HEK293 (cell line): ENCODE measurements around the gene LRRK1.

Source experiments
- CTCF ChIA-PET: fragments of 350-600 bp; formaldehyde crosslinking; extraction: SDS; loops from one replicate; lab custom pipeline; 2021; ENCODE audit warnings: antibody characterized with exemption; lab: Yijun Ruan, JAX
- POLR2A ChIA-PET: fragments of 300-600 bp; formaldehyde crosslinking; extraction: SDS; loops from one replicate; lab custom pipeline; 2020; ENCODE audit warnings: antibody characterized with exemption, inconsistent platforms; lab: Yijun Ruan, JAX
- H3K27ac ChIP-seq: fragments of 200-500 bp; sonication (Bioruptor generic); 2 replicates; pipeline ENCODE4 v1.5.1; 2014; ENCODE audit warnings: low read depth, low read length, control low read depth, inconsistent platforms; ENCODE audit errors: extremely low read depth
- H3K36me3 ChIP-seq, 2 experiments: fragments of 200-500 bp in 1 of 2; sonication (Bioruptor generic) in 1 of 2; 1 replicate in 1 of 2; 2 replicates in 1 of 2; pipeline ENCODE4 v1.5.1; 2014 to 2017; ENCODE audit warnings: inconsistent platforms in 2 of 2, low read length in 2 of 2; ENCODE audit not compliant: control insufficient read depth in 2 of 2, insufficient read depth in 1 of 2
- H3K4me1 ChIP-seq: fragments of 200-500 bp; sonication (Bioruptor generic); 2 replicates; pipeline ENCODE4 v1.5.1; 2014; ENCODE audit warnings: mild to moderate bottlenecking, low read length, inconsistent platforms; ENCODE audit not compliant: control insufficient read depth, insufficient read depth
- H3K4me3 ChIP-seq: 2 replicates; pipeline ENCODE4 v1.5.1; 2011; ENCODE audit warnings: low read depth, mild to moderate bottlenecking, control low read depth, low read length, moderate library complexity
- H3K9me3 ChIP-seq: fragments of 200-500 bp; sonication (Bioruptor generic); 2 replicates; pipeline ENCODE4 v1.5.1; 2014; ENCODE audit warnings: low read depth, low read length, inconsistent platforms; ENCODE audit not compliant: control insufficient read depth, insufficient read depth
- GLI4 ChIP-seq: fragments of 450-650 bp; formaldehyde crosslinking; IDR thresholded peaks from 2 replicates; pipeline ENCODE4 v1.5.1; 2016; ENCODE audit warnings: missing biosample characterization, missing genetic modification characterization
- HOXD13 ChIP-seq: sonication (generic); formaldehyde crosslinking; IDR thresholded peaks from 2 replicates; pipeline ENCODE4 v1.8.0; 2022; ENCODE audit warnings: missing genetic modification reagents, borderline replicate concordance
- KLF10 ChIP-seq: fragments of 450-650 bp; IDR thresholded peaks from 2 replicates; pipeline ENCODE4 v1.5.1; 2018; ENCODE audit warnings: missing biosample characterization, mild to moderate bottlenecking, missing genetic modification characterization
- KLF8 ChIP-seq: fragments of 450-650 bp; formaldehyde crosslinking; IDR thresholded peaks from 2 replicates; pipeline ENCODE4 v1.5.1; 2016; ENCODE audit warnings: missing biosample characterization, missing genetic modification characterization
- PRDM6 ChIP-seq: fragments of 450-650 bp; formaldehyde crosslinking; IDR thresholded peaks from 2 replicates; pipeline ENCODE4 v1.5.1; 2017; ENCODE audit warnings: missing biosample characterization, missing genetic modification characterization
- ZEB2 ChIP-seq: fragments of 450-650 bp; formaldehyde crosslinking; IDR thresholded peaks from 2 replicates; pipeline ENCODE4 v1.5.1; 2016; ENCODE audit warnings: missing biosample characterization, missing genetic modification characterization
- ZNF16 ChIP-seq: fragments of 450-650 bp; formaldehyde crosslinking; IDR thresholded peaks from 2 replicates; pipeline ENCODE4 v1.5.1; 2016; ENCODE audit warnings: low read depth, missing biosample characterization, missing genetic modification characterization
- ZNF169 ChIP-seq: fragments of 450-650 bp; formaldehyde crosslinking; IDR thresholded peaks from 2 replicates; pipeline ENCODE4 v1.5.1; 2016; ENCODE audit warnings: missing biosample characterization, missing genetic modification characterization
- ZNF223 ChIP-seq: fragments of 450-650 bp; formaldehyde crosslinking; IDR thresholded peaks from 2 replicates; pipeline ENCODE4 v1.5.1; 2016; ENCODE audit warnings: missing biosample characterization, missing genetic modification characterization
- ZNF280C ChIP-seq: fragments of 450-650 bp; formaldehyde crosslinking; IDR thresholded peaks from 2 replicates; pipeline ENCODE4 v1.5.1; 2016; ENCODE audit warnings: missing biosample characterization, missing genetic modification characterization
- ZNF324 ChIP-seq: fragments of 450-650 bp; formaldehyde crosslinking; IDR thresholded peaks from 2 replicates; pipeline ENCODE4 v1.5.1; 2016; ENCODE audit warnings: missing biosample characterization, missing genetic modification characterization
- ZNF391 ChIP-seq: fragments of 450-650 bp; formaldehyde crosslinking; IDR thresholded peaks from 2 replicates; pipeline ENCODE4 v1.5.1; 2016; ENCODE audit warnings: low read depth, missing biosample characterization, missing genetic modification characterization, borderline replicate concordance
- ZNF518A ChIP-seq: fragments of 450-650 bp; formaldehyde crosslinking; conservative IDR thresholded peaks from 2 replicates; pipeline ENCODE4 v1.5.1; 2016; ENCODE audit warnings: low read depth, missing biosample characterization, missing genetic modification characterization
- ZNF600 ChIP-seq: fragments of 450-650 bp; formaldehyde crosslinking; IDR thresholded peaks from 2 replicates; pipeline ENCODE4 v1.5.1; 2016; ENCODE audit warnings: missing biosample characterization, missing genetic modification characterization
- ZNF621 ChIP-seq: fragments of 450-650 bp; formaldehyde crosslinking; IDR thresholded peaks from 2 replicates; pipeline ENCODE4 v1.5.1; 2017; ENCODE audit warnings: missing biosample characterization, missing genetic modification characterization
- ZNF623 ChIP-seq: fragments of 450-650 bp; formaldehyde crosslinking; IDR thresholded peaks from 2 replicates; pipeline ENCODE4 v1.5.1; 2016; ENCODE audit warnings: missing biosample characterization, missing genetic modification characterization
- ZNF692 ChIP-seq: fragments of 450-650 bp; formaldehyde crosslinking; IDR thresholded peaks from 2 replicates; pipeline ENCODE4 v1.5.1; 2016; ENCODE audit warnings: missing biosample characterization, missing genetic modification characterization
- ZNF792 ChIP-seq: fragments of 450-650 bp; formaldehyde crosslinking; IDR thresholded peaks from 2 replicates; pipeline ENCODE4 v1.5.1; 2016; ENCODE audit warnings: missing biosample characterization, missing genetic modification characterization

The LRRK1 gene

GRCh38 chr15:100911086-100911485, 8.1 kb upstream of the LRRK1 start:
- Histone ChIP-seq H3K4me1 (no peaks in the 10 kb centered on the region), H3K36me3 (peaks cover 0 to 42% of the 10 kb centered on the region in 2 experiments; a peak in 1 of 3 replicates)
- TF ChIP-seq KLF10 (no peak), ZNF792 (no peak), ZNF600 (tag by site-specific recombination) (no peak), ZNF692 (tag by site-specific recombination) (no peak), ZNF280C (tag by site-specific recombination) (no peak), HOXD13 (CRISPR knock-in tag) (no peak), ZNF621 (tag by site-specific recombination) (no peak), ZNF391 (tag by site-specific recombination) (no peak), ZNF16 (tag by site-specific recombination) (no peak), ZEB2 (no peak), ZNF324 (tag by site-specific recombination) (no peak), ZNF223 (tag by site-specific recombination) (no peak), ZNF518A (tag by site-specific recombination) (no peak), ZNF169 (no peak), KLF8 (tag by site-specific recombination) (no peak), ZNF623 (no peak), GLI4 (tag by site-specific recombination) (no peak), PRDM6 (tag by site-specific recombination) (no peak)
- TF ChIP-seq, all 188 proteins: peak for 0
- no peak overlapping the region for H3K27ac ChIP-seq
- H3K9me3 ChIP-seq: no peaks in the 10 kb centered on the region
- CTCF ChIA-PET: interaction anchor here (0.7 to 1.0 kb wide), 2 partner anchors 39 to 97 kb away, joined by 4 read pairs; no protein-coding TSS in a partner anchor
- no peak overlapping the region for H3K4me3 ChIP-seq
- POLR2A ChIA-PET: no interaction called here
